Effector memory CD4-positive, alpha-beta T cell (primary cell): ENCODE measurements around the gene UNC119B.
"Not testable (repeated sequence)": the region's sequence is repeated elsewhere in the genome, so short reads cannot be mapped to it uniquely, and the experiment has no call there.

ENCODE experiments used
- DNase-seq, 3 donors: peaks; one replicate each; pipeline ENCODE4 v3.0.0-alpha.2; 2020
- H3K27ac ChIP-seq: 2 replicates; pipeline ENCODE4 v1.7.0; 2013; ENCODE audit warnings: mild to moderate bottlenecking, low read length, moderate library complexity; ENCODE audit not compliant: insufficient read depth, poor library complexity, severe bottlenecking
- H3K27me3 ChIP-seq: replicated peaks from 2 replicates; pipeline ENCODE4 v1.7.0; 2013; ENCODE audit warnings: mild to moderate bottlenecking, low read length; ENCODE audit not compliant: insufficient read depth, control insufficient read depth, poor library complexity, severe bottlenecking
- H3K36me3 ChIP-seq: 2 replicates; pipeline ENCODE4 v1.7.0; 2013; ENCODE audit warnings: mild to moderate bottlenecking, low read length, moderate library complexity; ENCODE audit not compliant: control insufficient read depth, insufficient read depth
- H3K4me1 ChIP-seq: 2 replicates; pipeline ENCODE4 v1.7.0; 2013; ENCODE audit warnings: low read length, mild to moderate bottlenecking; ENCODE audit not compliant: control insufficient read depth, insufficient read depth, poor library complexity, severe bottlenecking
- H3K4me3 ChIP-seq: 2 replicates; pipeline ENCODE4 v1.7.0; 2013; ENCODE audit warnings: low read length, low read depth, mild to moderate bottlenecking; ENCODE audit not compliant: insufficient read depth, poor library complexity, severe bottlenecking
- H3K9me3 ChIP-seq: 2 replicates; pipeline ENCODE4 v1.7.0; 2013; ENCODE audit warnings: mild to moderate bottlenecking, low read length, moderate library complexity; ENCODE audit not compliant: control insufficient read depth

UNC119B gene

GRCh38 chr12:120725659-120726509 is 15.6 kb downstream of the UNC119B start, which contains the start of gene ACADS:
ACADS (plus strand) TSS chr12:120725826; CDS start chr12:120725886, 60 bp downstream.
- H3K4me1 ChIP-seq: peaks cover 9% of the 10 kb centered on the region
- peaks cover 15% of the 10 kb centered on the region for H3K36me3 ChIP-seq
- H3K9me3 ChIP-seq: no peaks in the 10 kb centered on the region
- no peaks in the 10 kb centered on the region for H3K27me3 ChIP-seq
- H3K27ac ChIP-seq: peak within 1 kb of the TSS; percentile 54
- peak within 1 kb of the TSS; percentile 62 for H3K4me3 ChIP-seq
- DNase-seq: peak; percentile 78 to 84 (median 80)

GRCh38 chr12:120726510-120726793 is 16.2 kb downstream of the UNC119B start:
- DNase-seq: no peak
- Histone ChIP-seq H3K27ac (no peak overlapping the region), H3K9me3 (no peaks in the 10 kb centered on the region), H3K36me3 (peaks cover 11% of the 10 kb centered on the region), H3K27me3 (no peaks in the 10 kb centered on the region), H3K4me3 (no peak overlapping the region), H3K4me1 (peaks cover 9% of the 10 kb centered on the region)

GRCh38 chr12:120726961-120727360 is 16.7 kb downstream of the UNC119B start:
- no peaks in the 10 kb centered on the region for H3K9me3 ChIP-seq
- H3K4me3 ChIP-seq: no peak overlapping the region
- H3K27ac ChIP-seq: no peak overlapping the region
- no peak for DNase-seq
- H3K36me3 ChIP-seq: peaks cover 7% of the 10 kb centered on the region
- H3K4me1 ChIP-seq: peaks cover 9% of the 10 kb centered on the region
- no peaks in the 10 kb centered on the region for H3K27me3 ChIP-seq

GRCh38 chr12:120732198-120732597 is 21.9 kb downstream of the UNC119B start:
- DNase-seq, H3K9me3 ChIP-seq, H3K4me1 ChIP-seq, H3K27me3 ChIP-seq, H3K27ac ChIP-seq, H3K36me3 ChIP-seq, H3K4me3 ChIP-seq: not testable (repeated sequence)

GRCh38 chr12:120733574-120733973 is 23.3 kb downstream of the UNC119B start:
- Histone ChIP-seq H3K4me3 (no peak overlapping the region), H3K27me3 (no peaks in the 10 kb centered on the region), H3K27ac (no peak overlapping the region), H3K4me1 (no peaks in the 10 kb centered on the region), H3K9me3 (no peaks in the 10 kb centered on the region), H3K36me3 (peaks cover 4% of the 10 kb centered on the region)
- DNase-seq: no peak

GRCh38 chr12:120734210-120734609 is 24.0 kb downstream of the UNC119B start:
- DNase-seq: no peak
- Histone ChIP-seq H3K27ac (no peak overlapping the region), H3K9me3 (no peaks in the 10 kb centered on the region), H3K4me1 (no peaks in the 10 kb centered on the region), H3K36me3 (peaks cover 7% of the 10 kb centered on the region), H3K27me3 (no peaks in the 10 kb centered on the region), H3K4me3 (no peak overlapping the region)

GRCh38 chr12:120735181-120735580 is 24.9 kb downstream of the UNC119B start:
- Histone ChIP-seq H3K36me3 (peaks cover 4% of the 10 kb centered on the region), H3K4me1 (no peaks in the 10 kb centered on the region), H3K9me3 (no peaks in the 10 kb centered on the region), H3K27ac (no peak overlapping the region), H3K27me3 (no peaks in the 10 kb centered on the region), H3K4me3 (no peak overlapping the region)
- no peak for DNase-seq

- H3K36me3 ChIP-seq: peaks cover 4% of the 10 kb centered on the region
- H3K4me3 ChIP-seq: no peak overlapping the region
- H3K9me3 ChIP-seq: no peaks in the 10 kb centered on the region
- DNase-seq: no peak
- no peak overlapping the region for H3K27ac ChIP-seq
- no peaks in the 10 kb centered on the region for H3K4me1 ChIP-seq
- H3K27me3 ChIP-seq: no peaks in the 10 kb centered on the region
Measured at GRCh38 chr12:120736404-120737331, 26.4 kb downstream of the UNC119B start.

- H3K27me3 ChIP-seq: no peaks in the 10 kb centered on the region
- no peak for DNase-seq
Measured at GRCh38 chr12:120737557-120738251, 27.4 kb downstream of the UNC119B start.

More at GRCh38 chr12:120737557-120738251, 27.4 kb downstream of the UNC119B start:
- Histone ChIP-seq H3K27ac (no peak overlapping the region), H3K9me3 (no peaks in the 10 kb centered on the region), H3K4me3 (no peak overlapping the region), H3K4me1 (no peaks in the 10 kb centered on the region), H3K36me3 (peaks cover 4% of the 10 kb centered on the region)
